Fibroblast of villous mesenchyme (primary cell): ENCODE measurements around the gene SNRNP35. TPM values are rescaled to one million over a fixed set of nuclear protein-coding genes. Genes with fewer than 3 reads are reported as not detected.

ENCODE experiments used
- DNase-seq: peaks from one replicate; pipeline ENCODE4 v3.0.0-alpha.2; 2010; ENCODE audit warnings: low read depth
- H3K4me3 ChIP-seq: 2 replicates; pipeline ENCODE4 v1.5.1; 2011; ENCODE audit warnings: low read depth, mild to moderate bottlenecking, low read length
- CTCF ChIP-seq: IDR thresholded peaks from 2 replicates; pipeline ENCODE4 v1.5.1; 2012; ENCODE audit warnings: low read depth, mild to moderate bottlenecking, low read length; ENCODE audit not compliant: insufficient read depth
- total RNA-seq: library from RNA; depleted of rRNA; stranded (reverse); fragments of >200 nt; gene quantifications from 2 replicates; pipeline ENCODE4 v1.2.3, GENCODE V29; 2012

Gene SNRNP35
- total RNA-seq, 1 donor, result 20.7 TPM

GRCh38 chr12:123465084-123465483 lies 7.1 kb downstream of the SNRNP35 start:
- H3K4me3 ChIP-seq, result no peak overlapping the region
- TF ChIP-seq CTCF, result no peak
- no peak for DNase-seq

GRCh38 chr12:123468786-123469185 lies 10.8 kb downstream of the SNRNP35 start:
- peak; percentile 25 for TF ChIP-seq CTCF
- H3K4me3 ChIP-seq, result no peak overlapping the region
- no peak for DNase-seq

- no peak for DNase-seq
- no peak for TF ChIP-seq CTCF
- H3K4me3 ChIP-seq, result no peak overlapping the region
Measured at GRCh38 chr12:123469978-123470377, 12.0 kb downstream of the SNRNP35 start.

- TF ChIP-seq CTCF, result no peak
- H3K4me3 ChIP-seq, result no peak overlapping the region
- peak; percentile 80 for DNase-seq
Measured at GRCh38 chr12:123471374-123472068, 13.6 kb downstream of the SNRNP35 start.

GRCh38 chr12:123472438-123472849 lies 14.5 kb downstream of the SNRNP35 start:
- TF ChIP-seq CTCF, result no peak
- H3K4me3 ChIP-seq, result no peak overlapping the region
- no peak for DNase-seq

- no peak for DNase-seq
- no peak for TF ChIP-seq CTCF
- H3K4me3 ChIP-seq, result no peak overlapping the region
Measured at GRCh38 chr12:123474485-123475245, 16.7 kb downstream of the SNRNP35 start.

GRCh38 chr12:123475246-123475703 lies 17.3 kb downstream of the SNRNP35 start:
- TF ChIP-seq CTCF, result no peak
- no peak for DNase-seq
- H3K4me3 ChIP-seq, result no peak overlapping the region
